IMR-90 (cell line): ENCODE measurements around the gene HBD. TPM values are rescaled to one million over a fixed set of nuclear protein-coding genes. Genes with fewer than 3 reads are reported as not detected.

Experiments used
- ATAC-seq: fragments of 200-7000 bp; cut with Tn5 transposase; 2 replicates; pipeline ENCODE4 v1.9.1; 2020; ENCODE audit warnings: low read depth, mild to moderate bottlenecking, moderate library complexity
- BruUV-seq: library from RNA; stranded (reverse); fragments of 400-500 nt; replicated peaks from 2 replicates; lab custom pipeline; 2021; lab: Mats Ljungman, UMichigan
- CTCF ChIA-PET: fragments of 300-600 bp; formaldehyde crosslinking; extraction: SDS; loops from one replicate; lab custom pipeline; 2021; ENCODE audit warnings: antibody characterized with exemption; lab: Yijun Ruan, JAX
- POLR2A ChIA-PET: fragments of 300-600 bp; sonication (Branson Sonifier 250); formaldehyde crosslinking; loops from one replicate; lab custom pipeline; 2022; ENCODE audit warnings: antibody characterized with exemption; ENCODE audit not compliant: unreplicated experiment; lab: Charles Lee
- DNase-seq: peaks from one replicate; pipeline ENCODE4 v3.0.0; 2013
- H2AFZ ChIP-seq: replicated peaks from 2 replicates; pipeline ENCODE3; 2013; ENCODE audit warnings: low read length, mild to moderate bottlenecking; ENCODE audit not compliant: poor library complexity
- H2AK5ac ChIP-seq: 2 replicates; pipeline ENCODE4 v1.6.1; 2013; ENCODE audit warnings: low read depth, low read length, inconsistent platforms
- H2AK9ac ChIP-seq: replicated peaks from 2 replicates; pipeline ENCODE3; 2013; ENCODE audit warnings: mild to moderate bottlenecking, low read depth, low read length, moderate library complexity; ENCODE audit not compliant: poor library complexity
- H2BK120ac ChIP-seq: 2 replicates; pipeline ENCODE4 v1.6.1; 2013; ENCODE audit warnings: low read depth, low read length, inconsistent platforms
- H2BK15ac ChIP-seq: 3 replicates; pipeline ENCODE4 v1.6.1; 2013; ENCODE audit warnings: low read depth, low read length, inconsistent platforms
- H2BK20ac ChIP-seq: 2 replicates; pipeline ENCODE4 v1.6.1; 2013; ENCODE audit warnings: low read depth, mild to moderate bottlenecking, inconsistent platforms, low read length, moderate library complexity
- H2BK5ac ChIP-seq: 2 replicates; pipeline ENCODE4 v1.6.1; 2013; ENCODE audit warnings: mild to moderate bottlenecking, low read depth, low read length, inconsistent platforms; ENCODE audit not compliant: poor library complexity, severe bottlenecking
- H3K14ac ChIP-seq: replicated peaks from 2 replicates; pipeline ENCODE4 v1.6.1; 2013; ENCODE audit warnings: low read depth, low read length, inconsistent platforms
- H3K18ac ChIP-seq: 2 replicates; pipeline ENCODE4 v1.6.1; 2013; ENCODE audit warnings: low read depth, low read length, control low read depth
- H3K23ac ChIP-seq: 2 replicates; pipeline ENCODE4 v1.6.1; 2013; ENCODE audit warnings: low read depth, low read length, inconsistent platforms
- H3K27ac ChIP-seq: 2 replicates; pipeline ENCODE4 v1.5.1; 2013; ENCODE audit warnings: mild to moderate bottlenecking, control low read depth, low read length; ENCODE audit not compliant: insufficient read depth
- H3K27me3 ChIP-seq: 2 replicates; pipeline ENCODE4 v1.6.1; 2013; ENCODE audit warnings: low read length; ENCODE audit not compliant: control insufficient read depth, insufficient read depth
- H3K36me3 ChIP-seq: 2 replicates; pipeline ENCODE4 v1.6.1; 2013; ENCODE audit warnings: low read length, mixed read lengths; ENCODE audit not compliant: control insufficient read depth, insufficient read depth
- H3K4ac ChIP-seq: 2 replicates; pipeline ENCODE4 v1.6.1; 2013; ENCODE audit warnings: low read depth, low read length, inconsistent platforms
- H3K4me1 ChIP-seq: 2 replicates; pipeline ENCODE4 v1.6.1; 2013; ENCODE audit warnings: low read length, mixed read lengths; ENCODE audit not compliant: control insufficient read depth, insufficient read depth
- H3K4me2 ChIP-seq: 2 replicates; pipeline ENCODE4 v1.6.1; 2013; ENCODE audit warnings: low read depth, mild to moderate bottlenecking, control low read depth, low read length, moderate library complexity
- H3K4me3 ChIP-seq: 2 replicates; pipeline ENCODE4 v1.5.1; 2013; ENCODE audit warnings: low read depth, mild to moderate bottlenecking, control low read depth, low read length, moderate library complexity; ENCODE audit not compliant: insufficient read depth
- H3K56ac ChIP-seq: 2 replicates; pipeline ENCODE4 v1.6.1; 2013; ENCODE audit warnings: low read length, inconsistent platforms; ENCODE audit not compliant: insufficient read depth; ENCODE audit errors: extremely low read depth
- H3K79me1 ChIP-seq, 2 experiments: 2 replicates each; pipeline ENCODE4 v1.6.1; 2013; ENCODE audit warnings: low read length in 2 of 2, inconsistent platforms in 1 of 2, low read depth in 1 of 2
- H3K9ac ChIP-seq: 2 replicates; pipeline ENCODE4 v1.6.1; 2013; ENCODE audit warnings: low read depth, low read length, control low read depth
- H3K9me1 ChIP-seq: 2 replicates; pipeline ENCODE4 v1.6.1; 2013; ENCODE audit warnings: low read length, inconsistent platforms; ENCODE audit not compliant: insufficient read depth
- H3K9me3 ChIP-seq: 2 replicates; pipeline ENCODE4 v1.6.1; 2013; ENCODE audit warnings: low read length; ENCODE audit not compliant: control insufficient read depth, insufficient read depth
- H4K20me1 ChIP-seq: 2 replicates; pipeline ENCODE4 v1.6.1; 2013; ENCODE audit warnings: low read length, inconsistent platforms; ENCODE audit not compliant: insufficient read depth
- H4K5ac ChIP-seq: 2 replicates; pipeline ENCODE4 v1.6.1; 2013; ENCODE audit warnings: mild to moderate bottlenecking, low read depth, low read length, control low read depth
- H4K8ac ChIP-seq, 2 experiments: 2 replicates each; pipeline ENCODE4 v1.6.1; 2013; ENCODE audit warnings: low read depth in 2 of 2, low read length in 2 of 2, control low read depth in 1 of 2, inconsistent platforms in 1 of 2
- H4K91ac ChIP-seq: 2 replicates; pipeline ENCODE4 v1.6.1; 2013; ENCODE audit warnings: low read depth, low read length, inconsistent platforms; ENCODE audit not compliant: insufficient read depth
- BHLHE40 ChIP-seq: fragments of 150-350 bp; IDR thresholded peaks from 2 replicates; pipeline ENCODE4 v1.6.1; 2016; ENCODE audit warnings: mild to moderate bottlenecking, low read depth, low read length
- RCOR1 ChIP-seq: IDR thresholded peaks from 2 replicates; pipeline ENCODE4 v1.6.1; 2012; ENCODE audit warnings: mild to moderate bottlenecking, low read length, improper control_type of control experiment; ENCODE audit not compliant: insufficient replicate concordance
- WGBS, 2 experiments: methylation state at CpG; one replicate each; pipeline versions ENCODE4 v1.1.5 to v1.1.7; 2013; ENCODE audit warnings: missing lambda C conversion rate in 2 of 2; ENCODE audit not compliant: insufficient read length in 1 of 2; ENCODE audit errors: extremely low coverage in 2 of 2; 5-methylcytosine and 5-hydroxymethylcytosine counted together
- dilution Hi-C: fragments of 300-500 bp; cut with HindIII; formaldehyde crosslinking; loops from one replicate; pipeline ENCODE4 v1.14.3; 2018; ENCODE audit warnings: low sequenced_read_pairs; ENCODE audit not compliant: unreplicated experiment
- in situ Hi-C: fragments of 300-500 bp; cut with MboI; formaldehyde crosslinking; loops from 3 replicates; pipeline ENCODE4 v1.14.3; 2019; ENCODE audit warnings: low sequenced_read_pairs, inconsistent platforms, mixed read lengths
- intact Hi-C: fragments of 100-400 bp; cut with micrococcal nuclease; formaldehyde crosslinking; loops from 2 replicates; pipeline ENCODE4 v1.10.0; 2022
- polyA plus RNA-seq, 3 experiments: library from polyadenylated mRNA; depleted of rRNA; stranded (reverse); fragments of >200 nt; gene quantifications; 2 replicates each; pipeline ENCODE4 v1.2.3, GENCODE V29; 2012; ENCODE audit warnings: low replicate concordance in 1 of 3
- total RNA-seq: library from RNA; depleted of rRNA; stranded (reverse); fragments of >200 nt; gene quantifications from 2 replicates; pipeline ENCODE4 v1.2.3, GENCODE V29; 2012

Gene HBD
- total and polyA plus RNA-seq, 2 of the 4 experiments (the other 2 are of a cell fraction) = 6.3 to 12.0 TPM

DNA sequence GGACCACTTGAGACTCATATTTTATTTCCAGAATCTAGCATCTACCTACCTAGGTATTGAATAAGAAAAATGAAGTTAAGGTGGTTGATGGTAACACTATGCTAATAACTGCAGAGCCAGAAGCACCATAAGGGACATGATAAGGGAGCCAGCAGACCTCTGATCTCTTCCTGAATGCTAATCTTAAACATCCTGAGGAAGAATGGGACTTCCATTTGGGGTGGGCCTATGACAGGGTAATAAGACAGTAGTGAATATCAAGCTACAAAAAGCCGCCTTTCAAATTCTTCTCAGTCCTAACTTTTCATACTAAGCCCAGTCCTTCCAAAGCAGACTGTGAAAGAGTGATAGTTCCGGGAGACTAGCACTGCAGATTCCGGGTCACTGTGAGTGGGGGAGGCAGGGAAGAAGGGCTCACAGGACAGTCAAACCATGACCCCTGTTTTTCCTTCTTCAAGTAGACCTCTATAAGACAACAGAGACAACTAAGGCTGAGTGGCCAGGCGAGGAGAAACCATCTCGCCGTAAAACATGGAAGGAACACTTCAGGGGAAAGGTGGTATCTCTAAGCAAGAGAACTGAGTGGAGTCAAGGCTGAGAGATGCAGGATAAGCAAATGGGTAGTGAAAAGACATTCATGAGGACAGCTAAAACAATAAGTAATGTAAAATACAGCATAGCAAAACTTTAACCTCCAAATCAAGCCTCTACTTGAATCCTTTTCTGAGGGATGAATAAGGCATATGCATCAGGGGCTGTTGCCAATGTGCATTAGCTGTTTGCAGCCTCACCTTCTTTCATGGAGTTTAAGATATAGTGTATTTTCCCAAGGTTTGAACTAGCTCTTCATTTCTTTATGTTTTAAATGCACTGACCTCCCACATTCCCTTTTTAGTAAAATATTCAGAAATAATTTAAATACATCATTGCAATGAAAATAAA is 9.5 kb downstream of the HBD start:
- H2AK5ac ChIP-seq = 0 out of 2 replicates have a peak overlapping the region, but pooled peaks have one; percentile 28
- H3K27ac ChIP-seq = no peak overlapping the region
- no peaks in the 10 kb centered on the region for H3K9me3 ChIP-seq
- ChIA-PET POLR2A (no interaction called here), CTCF (no interaction called here)
- WGBS, 2 experiments = no CpG with 5 or more reads among the region's 6 CpGs
- DNase-seq (no peak), ATAC-seq (no peak)
- no peaks in the 10 kb centered on the region for H4K20me1 ChIP-seq
- no peak for TF ChIP-seq RCOR1
- TF ChIP-seq BHLHE40 = no peak
- no peak overlapping the region for H3K56ac ChIP-seq
- peak overlapping the region; percentile 29 for H2BK120ac ChIP-seq
- H3K79me1 ChIP-seq = no peaks in the 10 kb centered on the region
- intact Hi-C loops (no loop called here), dilution Hi-C loops (no loop called here), in situ Hi-C loops (no loop called here)
- H3K36me3 ChIP-seq = no peaks in the 10 kb centered on the region
- peak overlapping the region; percentile 69; the same call in 1 of the 2 replicates for H3K18ac ChIP-seq
- H4K5ac ChIP-seq = peak overlapping the region; percentile 28; the same call in 1 of the 2 replicates
- H2BK20ac ChIP-seq = peak overlapping the region; percentile 74; the same call in 1 of the 2 replicates
- no peaks in the 10 kb centered on the region for H3K4me1 ChIP-seq
- H2AK9ac ChIP-seq = no peak overlapping the region
- H3K4ac ChIP-seq = 0 out of 2 replicates have a peak overlapping the region, but pooled peaks have one; percentile 15
- H2AFZ ChIP-seq = no peak overlapping the region
- H2BK5ac ChIP-seq = peak overlapping the region; percentile 7
- H3K4me3 ChIP-seq = no peak overlapping the region
- no peaks in the 10 kb centered on the region for H3K27me3 ChIP-seq
- H2BK15ac ChIP-seq = 0 out of 3 replicates have a peak overlapping the region, but pooled peaks have one; percentile 34
- H3K9me1 ChIP-seq = no peaks in the 10 kb centered on the region
- no peak overlapping the region for H3K4me2 ChIP-seq
- H3K9ac ChIP-seq = no peak overlapping the region
- no peak overlapping the region; the same call in 1 of the 2 replicates for H4K91ac ChIP-seq
- no peak overlapping the region for H3K14ac ChIP-seq
- H4K8ac ChIP-seq = peak overlapping the region in 1 of 2 experiments; percentile 5; a peak in 1 of 4 replicates
- no peak overlapping the region for H3K23ac ChIP-seq
- no TSS peak for BruUV-seq
